PC-3 (cell line): ENCODE data around the gene DLG1.
"Not testable (repeated sequence)": the region's sequence is repeated elsewhere in the genome, so short reads cannot be mapped to it uniquely, and the experiment has no call there.

Experiments used
- CTCF ChIP-seq: fragments of 300-600 bp; sonication (generic); conservative IDR thresholded peaks from 2 replicates; pipeline ENCODE4 v1.5.1; 2017; ENCODE audit warnings: antibody characterized with exemption, low read depth, mild to moderate bottlenecking, low read length
- EZH2 ChIP-seq: fragments of 300-600 bp; sonication (generic); IDR thresholded peaks from one replicate; pipeline ENCODE4 v1.6.1; 2017; ENCODE audit warnings: antibody characterized with exemption, mild to moderate bottlenecking, low read length; ENCODE audit not compliant: unreplicated experiment
- EZH2phosphoT487 ChIP-seq: fragments of 300-600 bp; sonication (generic); IDR thresholded peaks from 2 replicates; pipeline ENCODE4 v1.6.1; 2018; ENCODE audit warnings: mild to moderate bottlenecking, antibody characterized with exemption, low read length, borderline replicate concordance

GRCh38 chr3:197033764-197034163, 264.6 kb downstream of the DLG1 start:
- not testable (repeated sequence) for TF ChIP-seq EZH2phosphoT487, EZH2, CTCF
